Measurements from ENCODE around the gene SPI1.

DNA sequence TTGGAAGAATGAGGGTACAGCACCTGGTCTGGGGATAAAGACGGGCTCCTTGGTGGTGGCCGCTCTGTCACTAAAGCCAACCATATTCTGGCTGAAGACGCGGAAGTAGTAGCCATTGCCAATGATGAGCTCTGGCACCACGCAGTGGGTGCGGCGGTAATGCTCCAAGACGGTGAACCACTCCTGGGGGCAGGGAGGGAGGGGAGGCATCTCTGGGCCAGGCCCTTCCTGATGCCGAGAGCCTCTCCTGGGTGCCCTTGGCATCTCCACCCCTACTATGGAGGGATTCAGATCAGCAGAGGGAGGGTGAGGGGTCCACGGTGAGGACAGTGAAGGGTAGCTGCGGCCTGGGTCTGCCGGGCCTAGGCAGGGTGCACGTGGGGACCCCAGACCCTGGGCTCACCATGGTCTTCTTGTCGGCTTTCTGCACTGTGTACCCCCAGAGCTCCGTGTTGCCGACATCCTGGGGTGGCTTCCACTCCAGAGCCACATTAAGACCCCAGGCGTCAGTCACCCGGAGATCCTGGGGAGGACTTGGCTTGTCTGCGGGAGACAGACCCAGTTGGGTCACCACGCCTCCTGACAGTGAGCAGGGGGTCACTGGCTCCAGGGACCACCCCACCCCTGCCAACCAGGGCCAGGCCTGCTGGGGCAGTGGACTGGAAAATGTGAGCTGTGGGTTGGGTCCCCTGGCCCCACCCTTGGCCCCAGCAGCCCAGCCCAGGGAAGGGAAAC is 45.4 kb downstream of the SPI1 start:
- TF ChIP-seq POLR2AphosphoS5 (IDR thresholded peaks at IDR 0.05; ENCODE audit: borderline replicate concordance, low read depth, low read length) (no peak), EZH2 (IDR thresholded peaks at IDR 0.05) (no peak), FOXP2 (optimal IDR thresholded peaks at IDR 0.05; ENCODE audit: control extremely low read depth, extremely low read length, insufficient read depth) (no peak)

Measured in SK-N-MC (cell line).